A549 (cell line): ENCODE results near the gene ERICH6B. TPM values are rescaled to one million over a fixed set of nuclear protein-coding genes. Genes with fewer than 3 reads are reported as not detected.

Experiments
- ATAC-seq, 2 experiments: fragments of 200-7000 bp in 1 of 2; fragments of >200 bp in 1 of 2; cut with Nextera tagmentation in 1 of 2; cut with Tn5 transposase in 1 of 2; 3 replicates each; pipeline versions ENCODE4 v1.8.0 to v1.9.1; 2018 to 2020; ENCODE audit warnings: mild to moderate bottlenecking in 1 of 2, moderate library complexity in 1 of 2
- CTCF ChIA-PET: fragments of 300-600 bp; sonication (Branson Sonifier 250); formaldehyde crosslinking; extraction: SDS; loops from one replicate; lab custom pipeline; 2021; ENCODE audit warnings: antibody characterized with exemption, inconsistent platforms; lab: Yijun Ruan, JAX
- POLR2A ChIA-PET: fragments of 350-600 bp; formaldehyde crosslinking; extraction: SDS; loops from one replicate; lab custom pipeline; 2021; ENCODE audit warnings: antibody characterized with exemption, inconsistent platforms; lab: Yijun Ruan, JAX
- DNase-seq, 2 experiments: peaks; one replicate each; pipeline versions ENCODE4 v3.0.0 to v3.0.0-alpha.2; 2011 to 2016; ENCODE audit warnings: low read depth in 1 of 2, low spot score in 1 of 2
- FAIRE-seq: peaks from 2 replicates; lab custom pipeline; 2011; peaks lifted over from hg19 to GRCh38; lab: Jason Lieb, UNC
- H3K27ac ChIP-seq, 2 experiments: fragments of >200 bp; sonication (Bioruptor Twin); formaldehyde crosslinking; 3 replicates each; pipeline ENCODE4 v1.5.1; 2016 to 2017
- H3K4me1 ChIP-seq: fragments of >200 bp; sonication (Bioruptor Twin); formaldehyde crosslinking; 3 replicates; pipeline ENCODE4 v1.6.1; 2016
- H3K4me2 ChIP-seq: fragments of >200 bp; sonication (Bioruptor Twin); formaldehyde crosslinking; 3 replicates; pipeline ENCODE4 v1.6.1; 2016
- H3K4me3 ChIP-seq: fragments of >200 bp; sonication (Bioruptor Twin); formaldehyde crosslinking; 3 replicates; pipeline ENCODE4 v1.5.1; 2016
- H3K9me3 ChIP-seq: fragments of >200 bp; sonication (Bioruptor Twin); formaldehyde crosslinking; 3 replicates; pipeline ENCODE4 v1.6.1; 2016
- CBX2 ChIP-seq: fragments of 200-600 bp; sonication (generic); IDR thresholded peaks from 2 replicates; pipeline ENCODE4 v1.6.1; 2016; ENCODE audit warnings: low read depth, mild to moderate bottlenecking, borderline replicate concordance
- CBX8 ChIP-seq: fragments of 200-600 bp; sonication (generic); IDR thresholded peaks from 2 replicates; pipeline ENCODE4 v1.6.1; 2016
- CHD4 ChIP-seq: fragments of 200-600 bp; sonication (generic); IDR thresholded peaks from 2 replicates; pipeline ENCODE4 v1.6.1; 2016; ENCODE audit warnings: antibody characterized with exemption, mild to moderate bottlenecking, borderline replicate concordance
- E2F6 ChIP-seq: IDR thresholded peaks from 2 replicates; pipeline ENCODE4 v1.6.1; 2012; ENCODE audit warnings: low read depth, borderline replicate concordance
- EHF ChIP-seq: fragments of 250-450 bp; sonication (Bioruptor Pico); IDR thresholded peaks from 2 replicates; pipeline ENCODE4 v1.5.0; 2020; ENCODE audit warnings: mild to moderate bottlenecking
- ELK1 ChIP-seq: fragments of 150-350 bp; IDR thresholded peaks from 2 replicates; pipeline ENCODE4 v1.6.1; 2014; ENCODE audit warnings: low read depth, mild to moderate bottlenecking, low read length
- ESRRA ChIP-seq: fragments of 150-350 bp; IDR thresholded peaks from 2 replicates; pipeline ENCODE4 v1.6.1; 2014; ENCODE audit warnings: mild to moderate bottlenecking, low read length, borderline replicate concordance
- FOSB ChIP-seq: fragments of 250-450 bp; sonication (Bioruptor Pico); IDR thresholded peaks from 2 replicates; pipeline ENCODE4 v1.5.0; 2020; ENCODE audit warnings: mild to moderate bottlenecking, moderate library complexity
- HDAC2 ChIP-seq: fragments of 200-600 bp; sonication (generic); IDR thresholded peaks from 2 replicates; pipeline ENCODE4 v1.6.1; 2016
- HMGXB4 ChIP-seq: fragments of 250-450 bp; sonication (Bioruptor Pico); IDR thresholded peaks from 2 replicates; pipeline ENCODE4 v1.5.0; 2021; ENCODE audit warnings: mild to moderate bottlenecking, moderate library complexity, borderline replicate concordance
- HOXA7 ChIP-seq: fragments of 250-450 bp; sonication (Bioruptor Pico); IDR thresholded peaks from 2 replicates; pipeline ENCODE4 v1.5.0; 2020; ENCODE audit warnings: mild to moderate bottlenecking, moderate library complexity
- KDM1A ChIP-seq: fragments of 200-600 bp; sonication (generic); IDR thresholded peaks from 2 replicates; pipeline ENCODE4 v1.6.1; 2016; ENCODE audit warnings: low read depth, mild to moderate bottlenecking
- KDM5A ChIP-seq: fragments of 200-600 bp; sonication (generic); IDR thresholded peaks from 2 replicates; pipeline ENCODE4 v1.6.1; 2016; ENCODE audit warnings: antibody characterized with exemption, mild to moderate bottlenecking
- MAX ChIP-seq: IDR thresholded peaks from 2 replicates; pipeline ENCODE4 v1.6.1; 2012
- NR3C1 ChIP-seq: fragments of >200 bp; sonication (Bioruptor Twin); formaldehyde crosslinking; IDR thresholded peaks from 3 replicates; pipeline ENCODE4 v1.6.1; 2017
- PBX3 ChIP-seq: IDR thresholded peaks from 2 replicates; pipeline ENCODE4 v1.6.1; 2012
- POLR2AphosphoS2 ChIP-seq: conservative IDR thresholded peaks from 2 replicates; pipeline ENCODE4 v1.6.1; 2012; ENCODE audit warnings: low read length, improper control_type of control experiment, inconsistent platforms
- RARB ChIP-seq: fragments of 250-450 bp; sonication (Bioruptor Pico); IDR thresholded peaks from 2 replicates; pipeline ENCODE4 v1.8.0; 2021; ENCODE audit warnings: mild to moderate bottlenecking, moderate library complexity
- RCOR1 ChIP-seq: fragments of 150-350 bp; IDR thresholded peaks from 2 replicates; pipeline ENCODE4 v1.6.1; 2014; ENCODE audit warnings: antibody characterized with exemption, low read length, low read depth
- RFX5 ChIP-seq: fragments of 450-650 bp; IDR thresholded peaks from 2 replicates; pipeline ENCODE4 v1.7.1; 2014; ENCODE audit warnings: antibody characterized with exemption, mild to moderate bottlenecking, moderate library complexity
- SREBF2 ChIP-seq: fragments of 450-650 bp; IDR thresholded peaks from 2 replicates; pipeline ENCODE4 v1.6.1; 2014; ENCODE audit warnings: mild to moderate bottlenecking, moderate library complexity
- TP53 ChIP-seq: fragments of 250-450 bp; sonication (Bioruptor Pico); IDR thresholded peaks from 2 replicates; pipeline ENCODE4 v1.5.0; 2021; ENCODE audit warnings: mild to moderate bottlenecking, moderate library complexity
- WGBS: methylation state at CpG from one replicate; pipeline ENCODE4 v1.1.6; 2017; ENCODE audit errors: missing lambda C conversion rate; 5-methylcytosine and 5-hydroxymethylcytosine counted together
- polyA plus RNA-seq, 4 experiments: library from polyadenylated mRNA; depleted of rRNA in 3 of 4; stranded (reverse); fragments of >200 nt; fragmentation: RNase III in 1 of 4; extraction: RNeasy Plus Mini Kit Qiagen cat#74134 plus additional on column Dnase treatment in 1 of 4; gene quantifications; 2 replicates in 3 of 4; 3 replicates in 1 of 4; pipeline ENCODE4 v1.2.3, GENCODE V29; 2011 to 2017
- TF ChIP-seq, protein P1 (sequence below): fragments of >200 bp; sonication (Bioruptor Twin); formaldehyde crosslinking; IDR thresholded peaks from 2 replicates; pipeline ENCODE4 v1.6.1; 2016

The ERICH6B gene
- polyA plus RNA-seq, 2 of the 4 experiments (the other 2 are of a cell fraction): not detected

DNA sequence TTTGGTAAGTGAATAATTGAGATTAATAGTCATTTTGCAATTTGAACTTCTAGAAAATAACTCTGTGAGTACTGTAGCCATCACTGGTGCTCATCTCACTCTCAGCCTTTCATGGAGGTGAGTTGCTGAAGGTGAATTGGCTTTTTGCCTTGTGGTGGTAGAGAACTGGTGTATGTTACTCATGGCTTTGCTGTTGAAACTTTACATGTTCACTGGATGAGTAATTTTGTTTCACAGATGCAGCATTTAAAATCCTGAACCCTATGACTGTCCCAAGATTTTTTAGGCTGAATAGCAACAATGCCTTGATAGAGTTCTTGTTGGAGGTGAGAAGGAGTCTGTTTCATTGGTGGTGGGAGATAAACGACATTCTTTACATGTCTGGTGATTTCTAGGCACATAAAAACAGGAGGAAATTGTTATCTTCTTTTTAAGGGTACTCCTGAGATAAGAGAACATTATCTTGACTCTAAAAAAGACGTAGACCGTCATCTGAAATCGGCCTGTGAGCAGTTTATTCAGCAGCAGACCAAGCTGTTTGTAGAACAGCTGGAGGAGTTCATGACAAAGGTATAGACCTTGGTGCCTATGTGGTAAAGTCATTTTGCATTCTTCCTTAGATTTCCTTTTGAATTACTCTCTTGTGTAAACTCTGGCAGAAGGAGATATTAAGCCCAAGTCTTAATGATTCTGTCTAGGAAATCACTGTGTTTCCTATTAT, 96.9 kb downstream of the ERICH6B start (continued):
- TF ChIP-seq ESRRA (no peak), RARB (CRISPR knock-in tag) (no peak), NR3C1 (no peak)

DNA sequence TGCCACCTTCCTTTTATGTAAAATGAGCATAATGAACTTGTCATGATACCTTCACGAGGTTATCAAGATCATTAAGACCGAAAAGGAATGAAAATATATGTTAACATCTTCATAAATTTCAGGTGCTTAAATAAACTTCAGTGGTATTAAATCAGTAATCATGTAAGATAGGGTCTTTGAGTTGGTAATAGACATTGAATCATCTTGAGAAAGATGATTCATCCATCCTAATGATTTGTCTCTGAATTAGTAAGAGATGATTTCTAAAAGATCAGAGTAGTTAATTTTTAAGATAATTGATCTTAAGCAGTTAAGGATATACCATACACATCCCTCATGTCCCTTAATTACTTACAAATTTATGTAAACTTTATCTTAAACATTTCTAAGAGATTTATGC, 98.8 kb downstream of the ERICH6B start:
- Histone ChIP-seq H3K9me3 (no peaks in the 10 kb centered on the region), H3K27ac (no peak overlapping the region), H3K4me2 (no peak overlapping the region), H3K4me3 (no peak overlapping the region), H3K4me1 (no peaks in the 10 kb centered on the region)
- ChIA-PET CTCF (no interaction called here), POLR2A (no interaction called here)
- no peak for FAIRE-seq
- ATAC-seq: no peak
- DNase-seq: no peak
- TF ChIP-seq POLR2AphosphoS2: no peak
- no peak for TF ChIP-seq FOSB (CRISPR knock-in tag)
- no peak for TF ChIP-seq SREBF2
- no peak for TF ChIP-seq CBX8
- TF ChIP-seq E2F6: no peak
- TF ChIP-seq PBX3: no peak
- 87% methylated on average over 2 of the region's 2 CpGs for WGBS

DNA sequence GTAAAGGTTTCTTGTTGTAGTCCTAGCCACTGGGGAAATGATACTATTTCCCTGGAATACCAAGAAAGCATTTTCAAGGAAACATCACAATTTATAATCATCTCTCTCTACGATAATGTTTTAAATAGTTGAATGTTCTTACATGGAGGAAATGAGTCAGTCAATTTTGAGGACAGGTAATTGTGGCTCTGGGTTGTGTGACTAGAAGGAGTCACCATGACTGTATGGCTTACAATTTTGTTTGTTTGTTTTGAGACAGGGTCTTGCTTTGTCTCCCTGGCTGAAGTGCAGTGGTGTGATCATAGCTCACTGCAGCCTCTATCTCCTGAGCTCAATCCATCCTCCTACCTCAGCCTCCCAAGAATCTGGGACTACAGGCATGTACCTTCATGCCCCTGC, 103.4 kb downstream of the ERICH6B start:
- ChIA-PET CTCF (interaction anchor here (0.6 to 1.0 kb wide), 8 partner anchors 8 to 498 kb away, joined by 3 to 6 read pairs (median 4); no protein-coding TSS in a partner anchor), POLR2A (no interaction called here)
- H3K4me3 ChIP-seq: no peak overlapping the region
- no peaks in the 10 kb centered on the region for H3K4me1 ChIP-seq
- H3K27ac ChIP-seq: no peak overlapping the region
- 58% methylated on average over 1 of the region's 1 CpG for WGBS
- H3K4me2 ChIP-seq: no peak overlapping the region
- FAIRE-seq: no peak
- TF ChIP-seq EHF (CRISPR knock-in tag) (no peak), MAX (no peak), CHD4 (no peak), KDM5A (no peak), KDM1A (no peak), NR3C1 (no peak), CBX2 (no peak), RCOR1 (no peak), ELK1 (no peak)
- TF ChIP-seq, all 56 proteins: peak for 0
- H3K9me3 ChIP-seq: no peaks in the 10 kb centered on the region
- ATAC-seq: no peak
- no peak for DNase-seq

- no peak overlapping the region for H3K4me3 ChIP-seq
- ATAC-seq (peak; percentile 68 to 82; a peak in 5 of 6 replicates), DNase-seq (peak; percentile 30 to 64), FAIRE-seq (peak; percentile 74)
- H3K4me2 ChIP-seq: no peak overlapping the region
- no peaks in the 10 kb centered on the region for H3K4me1 ChIP-seq
- H3K27ac ChIP-seq: no peak overlapping the region
- POLR2A ChIA-PET: no interaction called here
- H3K9me3 ChIP-seq: no peaks in the 10 kb centered on the region
- 77% methylated on average over 3 of the region's 3 CpGs for WGBS
- CTCF ChIA-PET: interaction anchor here (0.6 to 1.0 kb wide), 8 partner anchors 8 to 498 kb away, joined by 3 to 6 read pairs (median 4); no protein-coding TSS in a partner anchor
- TF ChIP-seq HMGXB4 (CRISPR knock-in tag) (no peak), RFX5 (no peak), TP53 (CRISPR knock-in tag) (no peak), CHD4 (no peak), HOXA7 (CRISPR knock-in tag) (no peak), PBX3 (no peak), HDAC2 (no peak)
- TF ChIP-seq, protein P1, sequence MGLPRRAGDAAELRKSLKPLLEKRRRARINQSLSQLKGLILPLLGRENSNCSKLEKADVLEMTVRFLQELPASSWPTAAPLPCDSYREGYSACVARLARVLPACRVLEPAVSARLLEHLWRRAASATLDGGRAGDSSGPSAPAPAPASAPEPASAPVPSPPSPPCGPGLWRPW: no peak
These were observed 104.0 kb downstream of the ERICH6B start for GRCh38 chr13:45511310-45512097.
